AG20443 (cell line): ENCODE data around the gene KRTAP6-1.

Experiments
- DNase-seq: peaks from one replicate; pipeline ENCODE4 v3.0.0; 2012; ENCODE audit warnings: low spot score, mixed read lengths

Gene KRTAP6-1

DNA sequence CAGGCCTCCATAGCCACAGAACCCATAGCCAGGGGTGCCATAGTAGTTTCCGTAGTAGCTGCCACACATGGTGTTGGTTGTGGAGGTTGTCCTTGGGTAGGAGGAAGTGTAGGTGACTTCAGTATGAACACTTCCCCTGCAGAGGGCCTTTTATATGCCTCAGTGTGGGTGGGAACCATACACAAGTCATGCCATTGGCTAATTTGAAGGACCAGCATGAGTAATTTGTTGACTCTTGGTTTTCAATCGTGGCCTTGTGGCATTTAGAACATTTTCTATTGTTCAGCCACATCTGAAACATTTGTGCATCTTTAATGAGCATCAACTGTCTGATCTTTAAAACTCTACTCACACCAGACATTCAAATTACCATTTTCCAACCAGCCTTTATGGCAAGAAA is at the start of gene KRTAP6-1:
TSS of gene KRTAP6-1 (minus strand) at position 95 of the 400 bp plus-strand sequence. CDS start at position 69, 26 bp downstream.
- DNase-seq = no peak

- DNase-seq = no peak
Measured at GRCh38 chr21:30652891-30653290, 39.2 kb upstream of the KRTAP6-1 start.

DNA sequence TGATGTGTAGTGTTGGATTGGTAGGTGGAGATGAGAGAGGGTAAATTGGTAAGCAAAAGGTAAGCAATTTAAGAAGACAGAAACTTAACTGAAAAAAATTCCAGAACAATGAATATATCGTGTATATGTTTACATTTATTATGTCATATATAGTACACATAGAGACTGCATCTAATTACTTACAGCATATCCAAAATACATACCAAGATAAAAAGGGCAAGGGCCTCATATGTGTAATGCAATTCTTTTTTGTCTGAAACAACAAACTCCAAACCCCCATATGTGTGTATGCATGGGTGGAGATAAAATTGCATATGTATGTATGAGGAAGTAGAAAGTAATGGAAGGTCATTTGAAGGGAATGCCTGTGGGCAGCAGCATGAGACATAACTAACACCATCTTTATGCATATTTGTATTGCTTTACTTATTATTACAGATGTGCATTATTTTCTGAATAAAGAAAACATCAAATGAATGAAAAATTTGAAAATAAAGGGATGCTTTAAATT is 33.2 kb upstream of the KRTAP6-1 start:
- DNase-seq = no peak

DNA sequence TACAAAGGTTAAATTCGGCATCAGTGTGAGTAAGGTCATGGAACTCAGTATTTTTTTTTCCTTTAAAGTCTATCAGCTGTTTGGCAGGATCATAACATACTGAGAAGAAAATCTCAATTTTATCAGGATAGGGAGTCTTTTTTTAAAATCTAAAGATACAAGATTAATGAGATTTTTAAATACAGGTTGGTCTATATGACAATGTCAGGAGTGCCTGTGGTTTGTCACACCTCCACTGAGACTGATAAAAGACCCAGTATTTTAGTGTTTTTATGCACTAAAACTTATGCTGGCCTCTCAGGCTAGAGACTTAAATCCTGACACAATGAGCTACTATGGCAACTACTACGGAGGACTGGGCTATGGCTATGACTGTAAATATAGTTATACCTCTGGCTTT is 28.8 kb upstream of the KRTAP6-1 start, which contains the start of gene KRTAP20-3:
TSS of gene KRTAP20-3 (plus strand) at position 301 of the 400 bp plus-strand sequence.
- no peak for DNase-seq

DNA sequence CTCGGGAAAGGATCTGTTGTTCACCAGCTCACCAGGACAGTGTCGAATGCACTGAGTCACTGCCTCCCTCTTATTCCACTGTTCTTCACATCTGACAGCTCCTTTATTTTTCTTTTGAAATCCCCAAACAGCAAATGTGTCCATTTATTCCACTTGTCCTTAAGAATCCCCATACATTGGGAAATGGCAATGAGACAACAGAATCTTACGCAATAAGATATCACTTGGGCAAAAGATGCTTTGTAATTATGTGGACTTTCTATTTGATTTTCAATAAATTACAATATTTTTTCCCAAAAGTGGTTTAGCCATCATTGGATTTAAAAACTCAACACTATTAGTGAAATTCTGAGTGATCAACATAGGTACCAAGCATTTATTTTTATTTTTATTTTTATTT is 25.0 kb upstream of the KRTAP6-1 start:
- DNase-seq = no peak

- DNase-seq = no peak
Measured at GRCh38 chr21:30634906-30635305, 21.2 kb upstream of the KRTAP6-1 start, which contains the start of gene KRTAP20-2. TSS of gene KRTAP20-2 (plus strand) at chr21:30635206. CDS start at chr21:30635264, 58 bp downstream.

- no peak for DNase-seq
Measured at GRCh38 chr21:30629200-30629599, 15.5 kb upstream of the KRTAP6-1 start.

GRCh38 chr21:30628109-30628508 is 14.4 kb upstream of the KRTAP6-1 start:
- DNase-seq = no peak

GRCh38 chr21:30625449-30626165 is 11.9 kb upstream of the KRTAP6-1 start:
- no peak for DNase-seq

DNA sequence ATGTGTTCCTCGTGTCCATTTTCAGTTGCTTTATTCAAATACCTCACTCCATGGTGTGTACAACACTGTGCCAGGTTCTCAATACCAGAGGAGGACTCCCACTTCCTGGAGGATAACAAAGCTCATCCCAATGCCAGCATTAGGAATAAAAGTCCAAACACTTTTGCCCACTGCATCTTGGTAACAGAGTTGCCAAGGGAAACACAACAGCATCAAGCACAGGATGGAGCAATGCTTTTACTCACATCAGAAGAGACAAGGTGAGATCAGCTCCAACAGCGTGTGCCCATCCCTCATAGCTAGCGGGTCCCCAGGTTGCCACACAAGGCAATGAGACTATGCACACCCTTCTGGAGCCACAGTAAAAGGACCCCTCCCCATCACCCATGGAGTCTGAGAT is 9.6 kb upstream of the KRTAP6-1 start:
- DNase-seq = no peak

DNA sequence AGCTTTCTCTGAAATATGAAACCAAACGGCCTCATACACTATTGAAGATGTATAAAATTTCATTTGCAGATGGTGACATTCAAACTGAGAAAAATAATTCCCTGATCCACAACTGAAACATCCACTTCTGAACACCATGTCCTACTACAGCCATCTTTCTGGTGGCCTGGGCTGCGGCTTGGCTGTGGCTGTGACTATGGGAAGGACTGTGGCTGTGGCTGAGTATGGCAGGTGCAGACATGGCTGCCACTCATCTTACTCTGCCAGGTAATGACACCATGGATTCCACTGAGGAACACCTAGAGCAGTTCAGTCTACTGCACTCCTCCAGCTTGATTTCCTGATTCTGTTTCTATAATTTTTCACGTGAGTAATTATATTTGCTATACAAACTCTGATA is 6.8 kb upstream of the KRTAP6-1 start, which contains the start of gene KRTAP20-4:
TSS of gene KRTAP20-4 (plus strand) at position 106 of the 400 bp plus-strand sequence.
- no peak for DNase-seq

DNA sequence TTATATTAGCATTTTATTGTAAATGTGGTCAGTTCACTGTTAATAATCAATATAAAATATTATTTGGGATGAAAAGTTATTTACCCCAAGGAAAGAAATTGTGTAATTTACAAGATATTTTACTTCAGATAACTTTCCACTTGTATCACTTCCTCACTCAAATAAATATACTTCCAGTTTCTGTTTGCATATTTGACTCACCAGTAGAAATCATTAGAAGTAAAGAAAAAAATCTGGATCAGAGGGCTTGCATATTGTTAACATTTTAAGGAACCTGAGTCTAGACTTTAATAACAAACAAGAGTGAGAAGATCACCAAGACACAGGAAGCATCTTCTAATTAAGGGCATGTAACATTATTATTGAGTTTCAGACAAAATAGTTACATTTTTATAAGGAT is 6.3 kb upstream of the KRTAP6-1 start:
- no peak for DNase-seq

DNA sequence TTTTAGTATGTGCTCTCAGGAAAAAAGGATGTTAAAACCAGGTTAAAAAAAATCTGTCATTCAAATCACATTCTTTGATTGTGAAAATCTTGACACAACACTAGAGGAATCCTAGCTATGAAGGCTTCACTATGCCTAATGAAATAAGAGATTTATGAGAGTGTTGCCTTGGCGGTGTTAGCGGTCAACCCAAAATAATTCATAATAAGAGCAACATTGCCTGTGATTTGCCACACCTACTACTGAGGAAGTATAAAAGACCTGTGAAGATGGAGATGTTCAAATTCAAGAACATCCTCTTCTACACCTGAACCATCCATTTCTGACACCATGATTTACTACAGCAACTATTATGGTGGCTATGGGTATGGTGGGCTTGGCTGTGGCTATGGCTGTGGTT is 2.4 kb upstream of the KRTAP6-1 start, which contains the start of gene KRTAP20-1:
TSS of gene KRTAP20-1 (plus strand) at position 301 of the 400 bp plus-strand sequence. CDS start at position 331, 30 bp downstream.
- no peak for DNase-seq

GRCh38 chr21:30615199-30615598 is 1.5 kb upstream of the KRTAP6-1 start:
- DNase-seq = no peak

DNA sequence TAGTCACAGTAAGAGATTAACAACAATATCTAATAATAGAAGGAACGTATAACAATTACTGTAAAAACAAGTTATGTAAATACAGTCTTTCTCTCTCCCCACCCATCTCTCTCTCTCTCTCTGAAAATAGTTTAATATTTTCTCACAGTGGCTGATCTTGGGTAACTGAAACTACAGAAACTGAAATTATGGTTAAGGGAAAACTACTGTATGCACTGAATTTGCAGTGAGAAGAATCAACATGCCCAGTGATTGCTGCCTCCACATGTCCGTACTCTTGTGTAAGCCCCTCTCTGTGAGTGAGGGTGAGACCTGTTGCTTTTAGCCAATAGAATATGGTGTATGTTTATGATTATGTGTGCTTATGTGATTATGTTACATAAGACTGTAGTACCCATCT is 1.6 kb downstream of the KRTAP6-1 start:
- DNase-seq = no peak

DNA sequence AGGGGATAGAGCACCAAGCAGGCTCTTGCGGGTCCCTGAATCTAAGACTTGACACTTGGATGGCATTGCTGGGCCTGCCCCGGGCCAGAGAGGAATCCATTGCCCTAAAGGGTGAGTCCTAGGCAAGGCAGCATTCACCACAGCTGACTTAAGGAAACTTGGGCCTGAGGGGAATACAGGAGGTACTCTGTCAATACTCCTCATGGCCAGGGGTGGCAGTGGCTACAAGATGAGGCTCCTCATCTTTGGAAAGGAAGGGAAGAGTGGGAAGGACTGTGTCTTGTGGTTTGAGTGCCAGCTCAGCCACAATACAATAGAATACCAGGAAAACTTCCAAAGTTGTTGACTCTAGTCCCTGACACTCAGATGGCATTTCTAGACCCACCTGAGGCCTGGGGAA is 7.8 kb downstream of the KRTAP6-1 start:
- no peak for DNase-seq

DNA sequence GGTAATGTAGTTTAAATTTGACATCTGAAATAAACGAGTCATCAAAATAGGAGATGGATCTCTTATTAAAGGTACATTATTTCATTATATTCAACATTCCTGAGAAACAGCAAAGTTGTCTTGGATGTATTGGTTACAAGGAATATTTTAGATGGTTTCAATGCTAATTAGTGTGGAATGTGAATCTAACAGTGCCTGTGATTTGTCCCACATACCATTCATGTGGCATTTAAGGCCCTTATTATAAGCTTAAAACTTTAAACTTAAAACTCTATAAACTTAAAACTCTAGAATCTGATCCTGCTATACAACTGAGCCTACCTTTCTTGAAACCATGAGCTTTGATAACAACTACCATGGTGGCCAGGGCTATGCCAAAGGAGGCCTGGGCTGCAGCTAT is 12.9 kb downstream of the KRTAP6-1 start, which contains the start of gene KRTAP22-1:
TSS of gene KRTAP22-1 (plus strand) at position 301 of the 400 bp plus-strand sequence.
- DNase-seq = no peak

GRCh38 chr21:30598802-30599201 is 14.9 kb downstream of the KRTAP6-1 start, which contains the start of gene KRTAP6-2:
TSS of gene KRTAP6-2 (minus strand) at chr21:30598902. CDS start at chr21:30598874, 28 bp downstream.
- no peak for DNase-seq

DNA sequence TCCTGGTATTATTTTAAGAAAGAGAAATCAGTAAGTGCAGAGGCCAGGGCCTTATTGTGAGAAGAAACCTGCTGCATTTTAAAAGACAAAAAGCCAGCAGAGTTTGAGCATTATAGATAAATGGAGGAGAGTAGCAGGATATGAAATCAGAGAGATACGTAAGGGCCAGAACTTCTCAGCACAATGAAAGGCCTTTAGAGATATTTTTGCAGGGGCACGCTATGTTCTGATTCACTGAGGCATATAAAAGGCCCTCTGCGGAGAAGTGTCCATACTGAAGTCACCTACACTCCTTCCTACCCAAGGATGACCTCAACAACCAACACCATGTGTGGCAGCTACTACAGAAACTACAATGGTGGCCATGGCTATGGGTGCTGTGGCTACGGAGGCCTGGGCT is 21.6 kb downstream of the KRTAP6-1 start, which contains the start of gene KRTAP6-3:
TSS of gene KRTAP6-3 (plus strand) at position 301 of the 400 bp plus-strand sequence. CDS start at position 307, 6 bp downstream.
- no peak for DNase-seq

DNA sequence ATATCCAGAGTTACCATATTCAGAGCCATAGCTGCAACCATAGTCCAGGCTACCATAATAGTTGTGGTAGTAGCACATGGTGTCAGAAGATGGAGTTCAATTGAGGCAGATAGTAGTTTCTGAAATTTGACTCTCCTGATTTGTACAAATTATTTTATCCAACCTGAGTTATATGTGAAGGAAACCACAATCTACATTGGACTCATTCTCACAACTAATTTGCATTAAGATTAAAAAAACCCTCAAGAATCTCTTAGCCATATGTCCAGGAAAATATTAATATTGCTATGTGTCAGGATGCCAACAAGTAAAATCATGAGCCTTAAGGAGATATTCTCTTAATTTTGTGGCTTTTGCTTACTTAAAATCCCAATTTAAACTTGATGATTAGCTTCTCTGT is 23.4 kb downstream of the KRTAP6-1 start, which contains the start of gene KRTAP22-2:
TSS of gene KRTAP22-2 (minus strand) at position 101 of the 400 bp plus-strand sequence.
- no peak for DNase-seq

- DNase-seq = no peak
Measured at GRCh38 chr21:30582870-30583269, 30.9 kb downstream of the KRTAP6-1 start.

GRCh38 chr21:30580132-30580531 is 33.6 kb downstream of the KRTAP6-1 start:
- no peak for DNase-seq

DNA sequence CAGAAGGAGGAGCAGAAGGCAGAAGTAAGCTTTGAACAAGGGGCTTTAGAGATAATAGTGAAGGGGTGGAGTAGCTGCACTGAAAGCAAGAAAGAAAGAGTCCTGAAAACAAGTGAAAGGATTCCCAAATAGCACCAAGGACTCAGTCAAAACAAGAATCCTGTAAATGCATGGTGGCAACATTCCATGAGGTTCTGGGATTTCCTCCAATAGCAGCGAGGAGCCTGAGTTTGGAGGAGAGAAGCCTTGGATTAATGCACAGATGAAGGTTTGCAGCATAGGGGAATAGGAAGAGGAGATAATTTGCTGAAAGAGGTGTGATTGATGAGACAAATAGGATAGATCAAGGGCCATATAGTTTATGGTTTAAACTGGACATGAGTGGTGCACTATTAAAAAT is 34.4 kb downstream of the KRTAP6-1 start:
- DNase-seq = no peak
